ENCODE results near the gene OSBP2.
"Not testable (repeated sequence)": the region's sequence is repeated elsewhere in the genome, so short reads cannot be mapped to it uniquely, and the experiment has no call there.

Gene OSBP2

DNA sequence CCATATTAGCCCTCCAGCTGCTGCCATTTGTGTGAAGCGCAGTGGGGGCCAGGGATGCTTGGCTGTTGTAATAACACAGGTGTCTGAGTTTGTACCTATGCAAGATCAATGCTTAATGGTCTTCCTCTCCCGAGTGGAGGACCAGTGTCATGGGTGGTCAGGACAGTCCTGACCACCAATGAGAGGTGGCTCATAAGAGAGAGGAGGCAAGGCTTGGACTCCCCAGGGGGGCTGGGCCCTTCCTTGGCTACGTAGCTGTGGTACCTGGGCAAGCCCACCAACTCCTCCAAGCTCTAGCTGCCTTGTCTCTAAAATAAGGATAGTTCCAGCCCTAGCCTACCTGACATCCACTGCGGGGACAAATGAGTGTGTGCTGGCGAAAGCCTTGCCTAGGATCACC lies 79.2 kb downstream of the OSBP2 start:
- DNase-seq: no peak

DNA sequence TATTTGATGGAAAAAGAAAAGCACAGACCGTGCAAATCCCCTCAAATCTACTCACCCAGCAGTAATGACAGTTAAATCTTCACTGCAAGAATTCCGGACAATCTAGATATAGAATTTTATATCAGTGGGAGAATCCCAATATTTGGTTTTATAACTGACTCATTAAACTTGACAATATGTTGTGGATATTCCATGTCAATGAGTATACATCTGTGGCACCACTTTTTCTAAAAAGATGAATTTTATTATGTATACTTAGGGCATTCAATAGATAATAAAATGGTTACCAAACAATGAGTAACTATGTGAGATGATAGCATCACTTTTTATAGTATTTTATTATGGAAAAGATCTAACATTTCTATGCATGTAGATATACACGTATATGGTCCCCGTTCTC lies 79.9 kb downstream of the OSBP2 start:
- no peak for DNase-seq

DNA sequence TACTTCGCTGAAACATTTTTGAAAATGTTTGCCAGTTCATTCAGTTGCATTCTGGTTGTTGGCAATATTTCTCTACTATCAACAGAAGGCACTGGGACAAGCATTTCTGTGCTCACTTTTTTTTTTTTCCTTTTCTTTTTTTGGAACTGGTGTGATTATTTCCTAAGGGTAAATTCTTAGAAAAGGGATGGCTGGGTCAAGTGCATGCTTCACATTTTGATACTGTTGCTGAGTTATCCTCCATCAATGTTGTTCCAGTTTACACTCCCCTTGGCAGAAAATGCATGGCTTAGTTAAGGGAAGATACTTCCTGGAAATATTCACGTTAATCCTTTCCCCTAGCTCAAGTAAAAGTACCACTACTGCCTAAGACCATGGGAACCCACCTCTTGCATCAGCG lies 81.8 kb downstream of the OSBP2 start:
- DNase-seq: no peak

DNA sequence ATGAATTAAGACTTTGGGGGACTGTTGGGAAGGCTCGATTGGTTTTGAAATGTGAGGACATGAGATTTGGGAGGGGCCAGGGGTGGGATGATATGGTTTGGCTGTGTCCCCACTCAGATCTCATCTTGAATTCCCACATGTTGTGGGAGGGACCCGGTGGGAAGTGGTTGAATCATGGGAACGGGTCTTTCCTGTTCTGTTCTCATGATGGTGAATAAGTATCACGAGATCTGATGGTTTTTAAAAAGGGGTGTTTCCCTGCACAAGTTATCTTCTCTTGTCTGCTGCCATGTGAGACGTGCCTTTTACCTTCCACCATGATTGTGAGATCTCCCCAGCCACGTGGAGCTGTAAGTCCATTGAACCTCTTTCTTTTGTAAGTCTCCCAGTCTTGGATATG lies 82.5 kb downstream of the OSBP2 start:
- DNase-seq: not testable (repeated sequence)

DNA sequence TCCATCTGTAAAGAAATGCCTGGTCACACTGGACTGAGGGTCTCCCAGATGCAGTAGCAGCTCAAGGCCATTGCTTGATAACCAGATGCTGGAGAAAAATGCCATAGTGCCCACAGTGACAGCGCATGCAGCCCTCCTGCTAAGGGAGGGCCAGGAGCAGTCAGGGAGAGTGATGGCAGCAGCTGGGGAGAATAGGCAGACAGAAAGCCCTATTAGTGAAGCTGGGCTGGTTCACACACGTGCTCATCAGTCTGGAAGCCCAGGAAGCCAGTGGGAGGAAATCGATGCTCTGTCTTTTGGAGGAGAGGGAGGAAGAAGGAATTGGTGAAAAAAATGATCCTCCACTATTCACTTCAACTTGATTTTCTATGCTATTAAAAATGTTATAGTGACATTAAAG lies 82.9 kb downstream of the OSBP2 start:
- DNase-seq: no peak

DNA sequence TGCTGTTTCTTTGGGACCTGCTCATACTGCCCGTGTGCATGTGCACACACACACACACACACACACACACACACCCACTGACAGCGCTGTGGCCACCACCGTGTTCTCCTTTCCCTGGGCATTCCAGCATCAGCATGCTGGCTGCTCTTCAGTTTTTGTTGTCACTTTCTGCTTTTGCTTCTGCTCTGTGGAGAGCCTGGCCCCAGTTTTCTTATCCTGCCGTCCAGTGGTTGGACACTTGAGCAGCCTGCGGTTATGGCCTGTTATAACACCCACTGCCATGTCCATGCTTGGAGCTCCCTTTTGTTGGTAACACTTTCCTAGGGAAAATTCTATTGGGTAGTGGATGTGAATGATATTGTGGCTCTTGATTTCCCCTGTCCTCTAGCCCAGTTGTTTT lies 83.6 kb downstream of the OSBP2 start:
- no peak for DNase-seq

DNA sequence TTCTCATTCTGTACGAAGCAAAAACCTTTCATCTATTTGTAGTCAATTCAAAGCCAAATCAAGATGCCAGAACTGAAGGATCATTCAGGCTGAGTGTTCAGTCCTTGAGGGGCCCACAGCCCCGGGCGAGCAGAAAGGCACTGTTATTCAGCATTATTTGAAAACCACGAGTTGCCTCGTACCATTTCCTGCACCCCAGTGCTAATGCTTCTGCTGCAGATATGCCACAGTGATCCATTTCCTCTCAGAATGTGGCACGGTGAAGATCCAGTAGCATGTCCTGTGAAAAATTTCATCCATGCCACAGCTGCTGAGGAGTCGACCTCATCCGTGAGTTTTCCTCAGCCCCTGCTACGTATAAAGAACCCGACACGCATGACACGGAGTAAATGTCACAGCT lies 85.4 kb downstream of the OSBP2 start:
- DNase-seq: no peak

DNA sequence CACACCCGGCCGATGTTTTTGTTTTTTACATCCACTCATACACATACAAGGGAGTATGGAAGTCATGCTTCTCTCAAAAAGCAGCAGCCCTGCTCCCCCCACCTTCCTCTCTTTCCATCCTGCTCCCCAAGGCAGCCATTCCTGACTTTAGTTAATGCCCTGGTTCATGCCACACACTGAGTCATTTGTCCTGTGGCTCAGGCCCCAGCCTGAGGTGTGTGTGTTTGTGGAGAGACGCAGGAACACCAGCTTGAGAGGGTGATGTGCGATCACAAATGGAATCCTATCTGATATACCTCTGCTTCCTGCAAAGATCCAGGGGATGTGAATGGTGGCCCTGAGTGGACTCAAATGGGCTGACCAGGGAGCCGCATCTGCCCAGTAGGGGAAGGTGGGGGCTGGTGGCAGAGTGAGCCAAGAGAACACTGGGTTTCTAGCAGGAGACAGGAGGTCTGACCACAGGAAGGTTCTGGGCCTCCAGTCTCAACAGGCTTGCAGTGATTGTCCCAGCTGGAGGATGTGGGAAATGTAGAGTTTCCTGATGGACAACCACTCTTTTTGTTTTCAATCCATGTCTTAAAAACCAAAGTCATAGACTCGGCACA lies 86.7 kb downstream of the OSBP2 start:
- DNase-seq: no peak

DNA sequence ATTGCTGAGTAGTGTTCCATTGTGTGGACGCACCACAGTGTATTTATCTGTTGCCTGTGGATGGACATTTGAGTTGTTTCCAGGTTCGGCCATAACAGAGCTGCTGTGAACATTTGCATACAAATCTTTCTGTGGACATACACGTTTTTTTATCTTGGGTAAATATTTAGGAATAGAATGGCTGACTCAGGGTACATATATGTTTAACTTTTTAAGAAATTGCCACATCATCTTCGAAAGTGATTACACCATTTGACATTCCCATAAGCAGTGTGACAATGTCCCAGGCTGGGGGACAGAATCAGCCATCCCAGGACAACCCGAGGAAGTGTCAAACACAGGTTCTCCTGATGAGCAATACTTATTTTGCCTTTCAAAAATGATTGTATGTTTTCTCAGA lies 87.9 kb downstream of the OSBP2 start:
- DNase-seq: no peak

DNA sequence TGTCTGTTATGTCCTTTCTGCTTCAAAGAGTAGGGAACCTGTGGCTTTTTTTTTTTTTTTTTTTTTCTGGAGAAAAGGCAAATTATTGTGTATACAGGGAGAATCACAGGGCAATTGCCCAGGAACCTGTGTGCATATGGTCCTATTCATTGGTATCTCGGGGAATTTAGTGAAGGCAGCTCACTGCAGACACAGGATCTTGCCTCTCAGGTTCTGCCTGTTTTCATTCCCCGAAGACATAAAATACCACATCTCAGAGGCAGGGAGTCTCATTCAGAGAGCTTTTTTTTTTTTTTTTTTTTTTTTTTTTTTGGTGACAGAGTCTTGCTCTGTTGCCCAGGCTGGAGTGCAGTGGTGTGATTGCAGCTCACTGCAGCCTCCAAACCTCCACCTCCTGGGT lies 88.3 kb downstream of the OSBP2 start:
- no peak for DNase-seq

DNA sequence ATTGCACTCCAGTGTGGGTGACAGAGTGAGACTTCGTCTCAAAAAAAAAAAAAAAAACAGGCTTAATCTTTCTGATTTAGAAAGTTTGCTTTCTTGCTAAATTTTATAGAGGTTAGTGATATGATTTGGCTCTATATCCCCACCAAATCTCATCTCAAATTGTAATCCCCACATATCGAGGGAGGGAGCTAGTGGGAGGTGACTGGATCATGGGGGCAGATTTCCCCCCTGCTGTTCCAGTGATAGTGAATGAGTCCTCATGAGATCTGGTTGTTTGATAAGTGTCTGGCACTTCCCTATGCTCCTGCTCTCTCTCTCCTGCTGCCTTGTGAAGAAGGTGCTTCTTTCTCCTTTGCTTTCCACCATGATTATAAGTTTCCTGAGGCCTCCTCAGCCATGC lies 90.9 kb downstream of the OSBP2 start:
- DNase-seq: no peak

DNA sequence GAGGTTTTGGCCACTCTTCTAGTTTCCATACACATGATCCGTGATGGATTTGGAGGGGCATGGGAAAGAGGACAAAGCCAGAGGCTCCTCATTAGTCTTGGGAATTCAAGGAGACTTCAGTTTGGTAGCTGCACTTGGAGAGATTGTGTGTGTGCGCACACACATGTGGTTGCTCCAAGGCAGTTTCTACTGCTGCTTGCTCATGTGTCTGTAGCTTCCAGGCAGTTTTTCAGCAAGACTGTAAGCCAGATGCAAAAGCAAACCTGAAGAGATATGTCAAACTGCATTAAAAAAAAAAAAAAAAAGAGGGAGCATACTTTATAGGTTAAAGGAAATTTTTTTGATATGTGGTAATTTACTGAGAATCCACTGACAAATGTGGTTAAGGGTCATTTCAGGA lies 95.7 kb downstream of the OSBP2 start:
- no peak for DNase-seq

DNA sequence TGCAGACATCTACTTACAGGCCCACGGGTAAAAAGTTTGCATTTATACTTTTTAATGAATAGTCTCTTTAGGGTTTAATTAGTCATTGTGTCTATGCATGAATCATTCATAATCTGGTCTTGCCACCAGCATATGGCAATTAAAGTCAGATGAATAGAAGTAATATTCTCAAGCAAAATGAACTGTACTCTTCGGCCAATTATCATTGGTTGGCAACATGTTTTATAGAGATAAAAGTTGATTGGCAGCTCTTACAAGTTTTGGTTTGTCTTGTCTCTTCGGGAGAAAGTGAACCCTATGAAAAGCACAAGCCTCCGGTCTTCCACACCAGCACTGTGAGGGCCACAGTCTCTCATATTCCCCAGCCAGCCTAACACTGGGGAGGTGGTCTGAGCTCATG lies 97.8 kb downstream of the OSBP2 start:
- DNase-seq: no peak

DNA sequence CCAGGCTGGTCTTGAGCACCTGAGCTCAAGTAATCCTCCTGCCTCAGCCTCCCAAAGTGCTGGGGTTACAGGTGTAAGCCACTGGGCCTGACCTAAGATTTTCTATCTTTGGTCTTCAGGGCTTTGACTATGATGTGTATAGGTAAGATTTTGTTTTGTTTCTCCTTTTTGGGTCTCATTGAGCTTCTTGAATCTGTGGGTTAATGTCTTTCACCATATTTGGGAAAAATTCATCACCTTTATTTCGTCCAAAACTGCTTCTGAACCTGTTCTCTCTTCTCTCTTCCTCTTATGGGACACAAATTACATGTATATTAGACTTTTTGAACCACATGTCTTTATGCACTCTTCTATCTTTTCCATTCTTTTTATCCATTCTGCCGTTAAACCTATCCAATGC lies 100.4 kb downstream of the OSBP2 start:
- DNase-seq: no peak

DNA sequence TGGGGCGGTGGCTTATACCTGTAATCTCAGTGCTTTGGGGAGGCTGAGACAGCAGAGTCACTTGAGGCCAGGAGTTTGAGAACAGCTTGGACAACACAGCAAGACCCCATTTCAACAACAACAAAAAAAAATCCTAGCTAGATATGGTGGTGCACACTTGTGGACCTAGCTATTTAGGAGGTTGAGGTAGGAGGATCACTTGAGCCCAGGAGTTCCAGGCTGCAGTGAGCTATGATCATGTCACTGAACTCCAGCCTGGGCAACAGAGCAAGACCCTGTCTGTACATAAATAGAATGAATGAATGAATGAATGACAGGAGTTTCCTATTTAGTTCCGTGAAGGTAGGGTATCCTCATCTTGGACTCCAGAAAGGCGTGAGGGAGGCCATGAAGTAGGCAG lies 107.0 kb downstream of the OSBP2 start:
- DNase-seq: no peak

DNA sequence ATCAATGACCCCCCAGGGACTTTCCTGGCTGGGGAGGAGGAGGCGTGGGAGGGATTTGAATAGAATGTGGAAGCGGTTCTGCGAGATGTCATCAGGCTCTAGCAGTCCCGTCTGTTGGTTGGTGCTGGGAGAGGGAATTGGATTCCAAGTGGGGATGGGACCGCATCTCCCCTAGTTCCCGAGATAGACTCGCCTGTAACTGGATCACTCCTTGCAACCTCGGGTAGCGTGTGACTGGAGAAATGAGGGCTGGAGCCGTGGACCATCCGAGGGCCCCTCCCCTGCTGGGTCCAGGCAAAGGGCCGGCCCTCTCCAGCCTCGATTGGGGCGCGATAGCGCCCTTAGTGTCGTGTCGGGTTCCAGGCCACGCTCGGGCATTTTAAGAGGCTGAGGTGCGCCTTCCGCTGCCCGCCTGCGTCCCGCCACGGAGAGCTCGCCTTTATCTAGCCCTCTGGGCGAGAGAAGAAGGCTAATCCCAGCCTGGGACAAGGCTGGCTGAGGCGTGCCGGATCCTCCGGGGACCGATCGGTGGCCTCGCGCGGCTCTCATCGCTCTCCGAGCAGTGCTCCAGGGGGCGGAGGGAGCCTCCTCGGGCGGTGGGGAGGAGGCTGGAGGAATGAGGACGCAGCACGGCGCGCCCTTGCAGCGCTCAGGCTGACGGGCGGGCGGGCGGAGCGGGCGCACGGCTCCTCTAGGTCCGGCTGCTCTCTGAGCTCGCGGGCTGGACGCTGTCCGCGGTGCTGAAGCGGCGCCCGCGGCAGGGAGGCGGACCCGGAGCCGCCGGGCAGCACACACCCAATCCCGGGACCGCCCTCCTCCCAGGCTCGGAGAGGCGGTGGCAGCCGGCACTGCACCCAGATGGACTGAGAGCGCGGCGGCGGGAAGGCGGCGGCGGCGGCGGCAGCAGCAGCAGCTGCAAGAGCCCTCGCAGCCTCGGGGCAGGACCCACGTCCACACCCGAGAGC lies 107.8 kb downstream of the OSBP2 start:
- DNase-seq: no peak

DNA sequence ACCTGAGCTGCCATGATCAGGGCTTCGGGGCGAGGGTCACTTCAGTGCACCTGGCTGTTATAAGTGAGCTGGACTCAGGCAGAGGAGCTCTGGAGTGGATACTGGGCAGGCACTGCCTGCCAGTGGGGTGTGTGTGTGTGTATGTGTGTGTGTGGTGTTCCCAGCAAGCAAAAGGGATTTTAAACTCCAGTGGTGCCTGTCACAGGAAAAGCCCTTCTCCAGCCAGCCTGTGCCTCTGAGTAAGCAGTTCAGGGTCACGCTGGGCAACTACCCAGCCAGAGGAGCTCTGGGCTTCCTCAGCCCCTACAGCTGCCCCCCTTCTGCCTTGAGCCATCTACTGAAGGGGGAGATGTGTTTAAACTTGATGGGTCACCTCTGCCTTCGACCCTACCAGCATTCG lies 109.0 kb downstream of the OSBP2 start:
- DNase-seq: no peak

DNA sequence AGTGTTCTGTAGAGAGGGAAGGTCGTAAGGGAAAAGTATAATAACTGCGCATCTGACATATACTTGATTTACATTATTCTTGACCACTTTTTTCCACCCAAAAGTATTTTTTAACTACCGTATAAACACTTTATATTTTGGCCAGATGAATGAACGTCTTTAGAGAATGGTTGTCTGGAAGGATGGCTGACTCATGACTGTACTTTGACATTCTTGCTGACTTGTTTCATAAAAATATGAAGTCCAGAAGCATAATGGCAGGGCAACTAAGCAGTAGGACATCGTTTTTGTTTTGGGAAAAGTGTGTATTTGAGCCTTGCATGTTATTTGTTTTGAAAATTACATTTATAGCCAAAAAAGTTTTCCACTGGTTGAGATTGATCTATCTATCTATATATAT lies 110.0 kb downstream of the OSBP2 start:
- no peak for DNase-seq

DNA sequence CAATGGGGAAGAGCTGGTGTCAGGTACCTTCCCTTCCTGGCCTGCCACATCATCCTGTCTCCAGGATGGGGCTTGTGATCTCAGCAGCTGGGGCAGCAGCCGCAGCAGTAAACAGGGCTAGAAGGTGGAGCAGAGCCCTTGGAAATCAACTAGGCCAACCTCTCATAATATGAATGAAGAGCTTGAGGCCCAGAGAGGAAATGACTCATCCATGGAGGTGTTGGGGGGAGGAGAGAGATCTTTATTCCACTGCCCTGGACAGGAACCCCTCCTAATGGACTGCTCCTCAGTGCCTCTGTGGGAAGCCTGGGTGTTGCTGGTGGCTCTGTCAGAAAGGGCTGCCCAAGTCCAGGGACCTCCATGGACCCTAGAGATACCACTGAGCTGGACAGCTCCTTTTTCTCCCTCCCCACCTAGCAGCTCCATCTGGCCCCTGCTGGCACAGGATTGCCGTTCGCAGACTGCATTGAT lies 111.8 kb downstream of the OSBP2 start:
- no peak for DNase-seq

DNA sequence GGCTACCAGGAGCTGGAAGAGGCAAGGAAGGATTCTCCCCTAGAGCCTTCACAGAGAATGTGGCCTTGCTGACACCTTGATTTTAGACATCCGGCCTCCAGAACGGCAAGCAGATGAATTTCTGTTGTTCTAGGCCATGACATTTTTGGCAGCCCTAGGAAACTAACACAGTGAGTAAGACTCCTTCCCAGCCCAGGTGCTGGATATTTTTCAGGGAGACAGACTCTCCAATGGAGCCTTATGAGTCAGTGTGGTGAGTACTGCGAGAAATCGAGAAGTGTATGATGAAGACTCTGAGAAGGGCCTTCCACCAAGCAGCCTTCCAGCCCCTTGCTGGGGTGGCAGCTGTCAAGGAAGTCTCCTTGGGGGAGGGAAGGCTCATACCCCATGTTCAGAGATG lies 114.4 kb downstream of the OSBP2 start:
- DNase-seq: no peak

DNA sequence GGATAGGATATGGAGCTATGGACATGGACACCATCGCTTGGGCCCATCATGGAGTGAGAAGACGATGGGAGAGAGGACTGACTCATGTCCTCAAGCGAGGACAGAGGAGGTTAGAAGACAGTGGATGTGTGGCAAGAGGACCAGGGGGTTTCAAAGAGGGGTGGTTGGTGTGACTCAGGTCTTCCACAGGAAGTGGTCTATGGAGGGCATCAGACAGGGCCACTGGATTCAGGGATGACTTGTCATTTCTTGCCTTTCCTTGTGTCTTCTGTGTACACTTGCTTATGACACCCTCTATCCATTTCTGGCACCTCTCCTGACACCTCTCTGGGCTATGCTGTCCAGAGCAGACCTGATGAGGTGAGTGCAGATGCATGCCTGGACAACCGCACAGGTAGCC lies 115.4 kb downstream of the OSBP2 start:
- no peak for DNase-seq

DNA sequence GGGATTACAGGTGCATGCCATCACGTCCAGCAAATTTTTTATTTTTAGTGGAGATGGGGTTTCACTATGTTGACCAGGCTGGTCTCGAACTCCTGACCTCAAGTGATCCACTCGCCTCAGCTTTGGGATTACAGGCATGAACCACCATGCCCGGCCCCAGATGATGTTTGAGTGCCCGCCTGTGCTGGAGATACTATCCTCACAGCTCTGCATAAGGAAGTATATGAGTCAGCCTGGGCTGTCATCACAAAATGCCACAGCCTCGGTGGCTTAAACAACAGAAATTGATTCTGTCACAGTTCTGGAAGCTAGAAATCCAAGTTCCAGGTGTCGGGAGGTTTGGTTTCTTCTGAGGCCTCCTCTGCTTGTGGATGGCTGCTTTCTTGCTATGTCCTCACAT lies 119.3 kb downstream of the OSBP2 start:
- no peak for DNase-seq

DNA sequence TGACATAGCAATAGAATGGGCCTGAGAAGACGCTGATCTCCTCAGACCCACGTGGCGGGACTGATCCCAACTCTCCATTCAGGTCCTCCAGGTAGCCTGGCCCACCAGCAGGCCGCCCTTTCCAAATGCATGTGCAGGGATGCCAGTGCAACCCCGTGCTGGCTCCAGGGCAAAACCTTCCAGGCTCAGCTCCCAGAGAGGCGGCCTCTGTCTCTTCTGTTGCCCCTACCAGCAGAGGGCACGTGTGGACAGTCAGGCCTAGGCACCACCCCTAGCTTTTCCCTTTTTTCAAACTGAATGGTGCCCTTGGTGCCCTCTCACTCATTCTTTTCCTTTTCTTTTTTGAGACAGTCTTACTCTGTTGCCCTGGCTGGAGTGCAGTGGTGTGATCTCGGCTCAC lies 121.7 kb downstream of the OSBP2 start:
- no peak for DNase-seq

DNA sequence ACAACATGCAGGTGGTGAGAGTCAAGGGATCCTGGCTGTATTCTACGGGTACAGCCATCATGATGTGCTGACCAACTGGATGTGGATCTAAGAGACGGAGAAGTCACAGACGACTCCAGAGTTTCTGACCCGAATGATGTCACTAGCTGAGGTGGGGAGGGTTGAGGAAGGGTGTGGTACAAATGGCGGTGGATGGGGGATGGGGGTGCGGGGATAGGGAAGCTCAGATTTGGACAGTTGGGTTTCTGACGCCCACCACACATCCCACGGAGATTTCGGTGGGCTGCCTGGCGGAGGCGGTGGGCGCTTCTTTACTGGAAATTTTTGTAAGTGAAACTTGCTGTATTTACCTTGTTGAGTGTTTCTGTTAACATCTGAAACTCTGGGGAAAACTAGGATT lies 126.7 kb downstream of the OSBP2 start:
- DNase-seq: no peak

DNA sequence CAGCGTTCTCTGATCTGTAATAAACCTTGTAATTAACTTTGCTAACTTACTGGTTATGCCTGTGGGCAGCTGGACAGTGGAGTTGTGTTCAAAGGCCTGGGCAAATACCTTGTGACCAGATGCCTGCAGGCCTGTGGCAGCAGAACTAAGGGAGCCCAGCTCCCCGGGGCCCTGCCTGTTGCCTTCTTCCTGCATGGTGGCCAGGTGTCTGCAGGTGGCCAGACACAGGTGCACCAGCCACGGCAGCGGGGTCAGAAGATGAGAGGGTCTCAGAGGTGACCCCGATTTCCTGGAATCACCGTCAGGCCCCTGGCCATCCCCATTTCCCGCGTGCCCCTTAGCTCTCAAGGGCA lies 127.2 kb downstream of the OSBP2 start:
- DNase-seq: no peak
